PC-3 (cell line): ENCODE data around the gene SEMA4C. TPM values are rescaled to one million over a fixed set of nuclear protein-coding genes. Genes with fewer than 3 reads are reported as not detected.

ENCODE experiments used
- ATAC-seq: fragments of 200-7000 bp; cut with Tn5 transposase; 2 replicates; pipeline ENCODE4 v1.9.1; 2020; ENCODE audit warnings: mild to moderate bottlenecking, moderate library complexity
- BruUV-seq: library from RNA; stranded (reverse); fragments of 400-500 nt; replicated peaks from 2 replicates; lab custom pipeline; 2021; lab: Mats Ljungman, UMichigan
- CTCF ChIA-PET: fragments of 300-600 bp; sonication (Branson Sonifier 250); formaldehyde crosslinking; loops from one replicate; lab custom pipeline; 2022; ENCODE audit warnings: antibody characterized with exemption; lab: Charles Lee
- POLR2A ChIA-PET: fragments of 300-600 bp; sonication (Branson Sonifier 250); formaldehyde crosslinking; loops from one replicate; lab custom pipeline; 2022; ENCODE audit warnings: antibody characterized with exemption; ENCODE audit not compliant: unreplicated experiment; lab: Charles Lee
- DNase-seq: peaks from one replicate; pipeline ENCODE4 v3.0.0-alpha.2; 2015
- H2AFZ ChIP-seq: fragments of 300-600 bp; sonication (generic); 2 replicates; pipeline ENCODE4 v1.6.0; 2016; ENCODE audit warnings: antibody characterized with exemption, low read length
- H3F3A ChIP-seq: fragments of 300-600 bp; sonication (generic); one replicate; pipeline ENCODE4 v1.6.0; 2017; ENCODE audit warnings: antibody characterized with exemption, low read length, control low read depth, mild to moderate bottlenecking; ENCODE audit not compliant: unreplicated experiment
- H3K27ac ChIP-seq: fragments of 300-600 bp; sonication (generic); 2 replicates; pipeline ENCODE4 v1.5.1; 2016; ENCODE audit warnings: mild to moderate bottlenecking, low read length
- H3K27me3 ChIP-seq: fragments of 300-600 bp; sonication (generic); 2 replicates; pipeline ENCODE4 v1.6.1; 2016; ENCODE audit warnings: low read length, mixed read lengths
- H3K36me3 ChIP-seq: fragments of 300-600 bp; sonication (generic); 2 replicates; pipeline ENCODE4 v1.6.1; 2016; ENCODE audit warnings: low read depth, mixed run types, low read length, mixed read lengths
- H3K4me1 ChIP-seq: fragments of 300-600 bp; sonication (generic); 2 replicates; pipeline ENCODE4 v1.5.1; 2016; ENCODE audit warnings: low read length; ENCODE audit not compliant: insufficient read depth
- H3K4me2 ChIP-seq: fragments of 300-600 bp; sonication (generic); 2 replicates; pipeline ENCODE4 v1.6.0; 2016; ENCODE audit warnings: low read length
- H3K4me3 ChIP-seq: fragments of 300-600 bp; sonication (generic); 2 replicates; pipeline ENCODE4 v1.5.1; 2016; ENCODE audit warnings: mild to moderate bottlenecking, low read length, mixed read lengths
- H3K79me2 ChIP-seq: fragments of 300-600 bp; sonication (generic); 2 replicates; pipeline ENCODE4 v1.6.1; 2017; ENCODE audit warnings: low read length, mixed read lengths
- H3K9ac ChIP-seq: fragments of 300-600 bp; sonication (generic); 2 replicates; pipeline ENCODE4 v1.6.0; 2016; ENCODE audit warnings: mild to moderate bottlenecking, low read length
- H3K9me2 ChIP-seq: fragments of 300-600 bp; sonication (generic); replicated peaks from 2 replicates; pipeline ENCODE4 v1.6.1; 2016; ENCODE audit warnings: mixed run types, low read length, mixed read lengths
- H3K9me3 ChIP-seq: fragments of 300-600 bp; sonication (generic); 2 replicates; pipeline ENCODE4 v1.6.1; 2016; ENCODE audit warnings: low read length, mixed read lengths
- H4K20me1 ChIP-seq: fragments of 300-600 bp; sonication (generic); 2 replicates; pipeline ENCODE4 v1.6.1; 2016; ENCODE audit warnings: low read length, mixed read lengths
- EZH2 ChIP-seq: fragments of 300-600 bp; sonication (generic); IDR thresholded peaks from one replicate; pipeline ENCODE4 v1.6.1; 2017; ENCODE audit warnings: antibody characterized with exemption, mild to moderate bottlenecking, low read length; ENCODE audit not compliant: unreplicated experiment
- EZH2phosphoT487 ChIP-seq: fragments of 300-600 bp; sonication (generic); IDR thresholded peaks from 2 replicates; pipeline ENCODE4 v1.6.1; 2018; ENCODE audit warnings: mild to moderate bottlenecking, antibody characterized with exemption, low read length, borderline replicate concordance
- intact Hi-C: fragments of 100-400 bp; cut with micrococcal nuclease; formaldehyde crosslinking; loops from 2 replicates; pipeline ENCODE4 v1.9.0; 2023
- total RNA-seq: library from RNA; depleted of rRNA; stranded (reverse); fragments of >200 nt; gene quantifications from 2 replicates; pipeline ENCODE4 v1.2.3, GENCODE V29; 2014
- TF ChIP-seq, protein P1 (sequence below): fragments of 300-600 bp; sonication (generic); conservative IDR thresholded peaks from 2 replicates; pipeline ENCODE4 v1.5.1; 2017; ENCODE audit warnings: antibody characterized with exemption, low read depth, mild to moderate bottlenecking, low read length

Gene SEMA4C
- total RNA-seq, 1 experiment from 2014 or later = 20.6 TPM

DNA sequence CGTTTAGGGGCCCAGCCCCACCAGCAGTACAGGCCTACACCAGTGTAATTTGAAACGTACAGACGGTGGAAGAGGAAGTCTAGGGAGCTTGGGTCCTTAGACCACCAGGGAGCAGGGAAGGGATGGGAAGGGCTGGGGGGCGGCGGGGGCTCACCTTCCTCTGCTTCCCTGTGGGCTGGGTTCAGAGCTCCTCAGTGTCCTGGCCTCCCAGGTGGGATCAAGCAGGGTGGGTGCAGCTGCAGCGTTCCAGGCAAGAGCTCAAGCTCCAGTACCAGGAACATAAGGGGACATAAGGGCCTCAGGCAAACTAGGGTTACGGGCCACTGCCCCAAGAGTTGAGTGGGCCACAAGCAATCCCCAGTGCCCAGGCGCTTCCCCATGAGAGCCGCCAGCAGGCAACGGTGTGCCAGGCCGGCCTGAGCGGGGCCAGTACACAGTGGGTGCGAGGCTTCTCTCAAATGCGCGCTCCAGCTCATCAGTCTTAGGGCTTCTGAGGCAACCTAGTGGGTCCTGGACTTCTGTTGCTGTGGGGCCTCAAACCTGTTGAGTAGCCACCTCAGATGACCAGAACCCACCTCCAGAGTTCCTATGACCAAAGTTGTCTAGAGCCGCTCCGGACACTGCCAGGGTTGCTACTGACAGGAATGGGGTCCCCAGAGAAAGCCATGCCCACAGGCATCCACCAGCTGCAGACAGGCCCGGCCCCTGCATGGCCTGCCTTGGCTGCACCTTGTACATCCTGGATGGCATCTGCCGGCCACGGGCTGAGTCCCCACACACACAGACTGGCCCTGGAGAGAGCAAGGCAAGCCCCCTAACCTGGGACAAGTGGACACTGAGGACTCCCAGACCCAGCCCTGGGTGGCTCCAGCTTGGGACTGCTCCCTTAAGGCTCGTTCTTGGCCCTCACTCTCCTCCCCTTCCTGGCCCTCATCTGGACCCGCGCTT lies 31.3 kb downstream of the SEMA4C start:
- ATAC-seq = no peak
- CTCF ChIA-PET = no interaction called here

DNA sequence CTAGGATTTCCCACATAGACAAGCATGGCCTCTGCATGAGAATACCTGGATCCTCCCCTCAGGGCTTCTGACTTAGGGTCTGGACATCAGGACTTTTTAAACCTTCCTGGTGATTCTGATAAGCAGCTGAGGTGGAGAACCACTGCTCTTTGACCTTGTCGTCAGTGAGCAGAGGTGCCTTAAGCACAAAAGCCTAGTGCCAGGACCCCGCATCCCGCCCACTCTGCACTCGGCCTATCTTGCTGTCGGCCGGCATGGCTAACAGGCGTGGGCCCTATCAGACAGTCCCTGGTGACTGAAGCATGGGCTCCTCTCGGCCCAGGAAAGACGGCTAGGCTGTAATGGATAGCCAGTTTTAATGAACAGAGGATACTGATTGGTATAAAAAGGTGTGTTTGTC lies 32.3 kb downstream of the SEMA4C start:
- CTCF ChIA-PET = no interaction called here
- Histone ChIP-seq H3K79me2 (no peaks in the 10 kb centered on the region), H3K4me2 (no peak overlapping the region), H3K9me3 (no peaks in the 10 kb centered on the region), H3F3A (no peaks in the 10 kb centered on the region), H3K27ac (no peak overlapping the region), H3K27me3 (no peaks in the 10 kb centered on the region), H2AFZ (no peak overlapping the region), H3K9me2 (no peaks in the 10 kb centered on the region), H3K4me1 (peaks cover 8% of the 10 kb centered on the region), H4K20me1 (no peaks in the 10 kb centered on the region), H3K9ac (no peak overlapping the region), H3K4me3 (no peak overlapping the region), H3K36me3 (peaks cover under 1% of the 10 kb centered on the region; the same call in 1 of the 2 replicates)
- intact Hi-C loops = no loop called here
- POLR2A ChIA-PET = no interaction called here
- no peak for DNase-seq
- ATAC-seq = no peak
- TF ChIP-seq, protein P1, sequence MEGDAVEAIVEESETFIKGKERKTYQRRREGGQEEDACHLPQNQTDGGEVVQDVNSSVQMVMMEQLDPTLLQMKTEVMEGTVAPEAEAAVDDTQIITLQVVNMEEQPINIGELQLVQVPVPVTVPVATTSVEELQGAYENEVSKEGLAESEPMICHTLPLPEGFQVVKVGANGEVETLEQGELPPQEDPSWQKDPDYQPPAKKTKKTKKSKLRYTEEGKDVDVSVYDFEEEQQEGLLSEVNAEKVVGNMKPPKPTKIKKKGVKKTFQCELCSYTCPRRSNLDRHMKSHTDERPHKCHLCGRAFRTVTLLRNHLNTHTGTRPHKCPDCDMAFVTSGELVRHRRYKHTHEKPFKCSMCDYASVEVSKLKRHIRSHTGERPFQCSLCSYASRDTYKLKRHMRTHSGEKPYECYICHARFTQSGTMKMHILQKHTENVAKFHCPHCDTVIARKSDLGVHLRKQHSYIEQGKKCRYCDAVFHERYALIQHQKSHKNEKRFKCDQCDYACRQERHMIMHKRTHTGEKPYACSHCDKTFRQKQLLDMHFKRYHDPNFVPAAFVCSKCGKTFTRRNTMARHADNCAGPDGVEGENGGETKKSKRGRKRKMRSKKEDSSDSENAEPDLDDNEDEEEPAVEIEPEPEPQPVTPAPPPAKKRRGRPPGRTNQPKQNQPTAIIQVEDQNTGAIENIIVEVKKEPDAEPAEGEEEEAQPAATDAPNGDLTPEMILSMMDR = no peak
- no peak for TF ChIP-seq EZH2phosphoT487
- no TSS peak for BruUV-seq

More for the DNA sequence above, 31.3 kb downstream of the SEMA4C start:
- H3K4me3 ChIP-seq = no peak overlapping the region
- TF ChIP-seq, protein P1 = no peak
- TF ChIP-seq EZH2 (no peak), EZH2phosphoT487 (no peak)
- H3K27ac ChIP-seq = no peak overlapping the region
- no peaks in the 10 kb centered on the region for H3K79me2 ChIP-seq
- no peaks in the 10 kb centered on the region for H3K9me3 ChIP-seq
- no peak overlapping the region for H2AFZ ChIP-seq
- no peaks in the 10 kb centered on the region; the same call in 1 of the 2 replicates for H3K36me3 ChIP-seq
- no peak overlapping the region for H3K9ac ChIP-seq
- H3K9me2 ChIP-seq = no peaks in the 10 kb centered on the region
- intact Hi-C loops = no loop called here
- DNase-seq = no peak
- no peak overlapping the region for H3K4me2 ChIP-seq
- H3K27me3 ChIP-seq = no peaks in the 10 kb centered on the region
- H4K20me1 ChIP-seq = no peaks in the 10 kb centered on the region
- no peaks in the 10 kb centered on the region for H3F3A ChIP-seq
- no peaks in the 10 kb centered on the region for H3K4me1 ChIP-seq
- no TSS peak for BruUV-seq
- POLR2A ChIA-PET = no interaction called here

DNA sequence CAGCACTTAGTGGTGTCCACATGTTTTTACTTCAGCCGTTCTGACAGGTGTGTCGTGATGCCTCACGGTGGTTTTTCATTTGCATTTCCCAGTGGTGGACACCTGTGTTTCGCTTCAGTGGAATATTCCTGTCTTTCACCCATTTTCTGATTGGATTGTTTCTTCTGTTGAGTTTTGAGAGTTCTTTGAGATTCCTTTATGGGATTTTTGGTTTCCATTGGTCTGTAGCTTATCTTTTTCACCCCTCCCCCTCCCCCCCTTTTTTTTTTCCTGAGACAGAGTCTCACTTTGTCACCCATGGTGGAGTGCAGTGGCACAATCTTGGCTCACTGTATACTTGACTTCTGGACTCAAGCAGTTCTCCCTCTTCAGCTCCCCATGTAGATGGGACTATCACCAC lies 34.0 kb downstream of the SEMA4C start:
- TF ChIP-seq, protein P1 = no peak
- TF ChIP-seq EZH2 (no peak), EZH2phosphoT487 (no peak)
- H3K9me2 ChIP-seq = no peaks in the 10 kb centered on the region

More for the DNA sequence above, 34.0 kb downstream of the SEMA4C start:
- H3K36me3 ChIP-seq = peaks cover 12% of the 10 kb centered on the region
- POLR2A ChIA-PET = no interaction called here
- no peak overlapping the region for H2AFZ ChIP-seq
- no TSS peak for BruUV-seq
- peaks cover 11% of the 10 kb centered on the region for H3K4me1 ChIP-seq
- DNase-seq (no peak), ATAC-seq (no peak)
- H3K79me2 ChIP-seq = no peaks in the 10 kb centered on the region
- no peak overlapping the region for H3K4me3 ChIP-seq
- intact Hi-C loops = no loop called here
- no peak overlapping the region for H3K4me2 ChIP-seq
- CTCF ChIA-PET = interaction anchor here (0.6 kb wide), 1 partner anchor 116 kb away, joined by 5 read pairs; no protein-coding TSS in a partner anchor
- H4K20me1 ChIP-seq = no peaks in the 10 kb centered on the region
- no peak overlapping the region for H3K27ac ChIP-seq
- no peak overlapping the region for H3K9ac ChIP-seq
- no peaks in the 10 kb centered on the region for H3K27me3 ChIP-seq
- no peaks in the 10 kb centered on the region for H3F3A ChIP-seq
- no peaks in the 10 kb centered on the region for H3K9me3 ChIP-seq
